Right forelimb (tissue), 1 donor: ENCODE measurements around the gene ATP1A1.

Experiments used
- DNase-seq: peaks from one replicate; pipeline ENCODE4 v3.0.0-alpha.2; 2018

The ATP1A1 gene

GRCh38 chr1:116392717-116393404 lies 19.8 kb downstream of the ATP1A1 start:
- DNase-seq: no peak

GRCh38 chr1:116393792-116394191 lies 20.7 kb downstream of the ATP1A1 start:
- DNase-seq: no peak

- no peak for DNase-seq
These were observed 21.2 kb downstream of the ATP1A1 start for GRCh38 chr1:116394270-116394669.

GRCh38 chr1:116396769-116397168 lies 23.7 kb downstream of the ATP1A1 start:
- DNase-seq: no peak

GRCh38 chr1:116397728-116398127 lies 24.7 kb downstream of the ATP1A1 start:
- DNase-seq: no peak

- DNase-seq: no peak
These were observed 27.7 kb downstream of the ATP1A1 start for GRCh38 chr1:116400780-116401179.

- DNase-seq: no peak
These were observed 28.7 kb downstream of the ATP1A1 start for GRCh38 chr1:116401646-116402176.

- DNase-seq: no peak
These were observed 29.3 kb downstream of the ATP1A1 start for GRCh38 chr1:116402333-116402732.

GRCh38 chr1:116403496-116404136 lies 30.6 kb downstream of the ATP1A1 start:
- no peak for DNase-seq

GRCh38 chr1:116404699-116405098 lies 31.7 kb downstream of the ATP1A1 start:
- no peak for DNase-seq

GRCh38 chr1:116405241-116406135 lies 32.4 kb downstream of the ATP1A1 start:
- no peak for DNase-seq

- no peak for DNase-seq
These were observed 34.0 kb downstream of the ATP1A1 start for GRCh38 chr1:116407033-116407432.

GRCh38 chr1:116408193-116408592 lies 35.1 kb downstream of the ATP1A1 start:
- DNase-seq: no peak

GRCh38 chr1:116408803-116409720 lies 36.0 kb downstream of the ATP1A1 start:
- DNase-seq: no peak

- no peak for DNase-seq
These were observed 36.7 kb downstream of the ATP1A1 start for GRCh38 chr1:116409751-116410191.

- DNase-seq: no peak
These were observed 38.9 kb downstream of the ATP1A1 start for GRCh38 chr1:116411784-116412479.

- no peak for DNase-seq
These were observed 39.4 kb downstream of the ATP1A1 start for GRCh38 chr1:116412480-116412798.

- DNase-seq: no peak
These were observed 39.9 kb downstream of the ATP1A1 start for GRCh38 chr1:116412898-116413297.

- DNase-seq: no peak
These were observed 40.4 kb downstream of the ATP1A1 start for GRCh38 chr1:116413414-116413813.

GRCh38 chr1:116414364-116414763 lies 41.3 kb downstream of the ATP1A1 start:
- no peak for DNase-seq

GRCh38 chr1:116415200-116415698 lies 42.2 kb downstream of the ATP1A1 start:
- no peak for DNase-seq
